ENCODE measurements around the gene MTA2. TPM values are rescaled to one million over a fixed set of nuclear protein-coding genes. Genes with fewer than 3 reads are reported as not detected.
"Not testable (repeated sequence)": the region's sequence is repeated elsewhere in the genome, so short reads cannot be mapped to it uniquely, and the experiment has no call there.

The MTA2 gene
- polyA plus RNA-seq, 2 of the 4 experiments (the other 2 are of a cell fraction), result 21.8 to 85.0 TPM

- TF ChIP-seq SMC3 (IDR thresholded peaks at IDR 0.05) (peak; percentile 93), NPAS2 (CRISPR knock-in tag; IDR thresholded peaks at IDR 0.05; ENCODE audit: borderline replicate concordance) (no peak), HMGXB4 (CRISPR knock-in tag; IDR thresholded peaks at IDR 0.05; ENCODE audit: borderline replicate concordance) (no peak), RARB (CRISPR knock-in tag; IDR thresholded peaks at IDR 0.05) (no peak), KDM1A (IDR thresholded peaks at IDR 0.05; ENCODE audit: low read depth) (no peak), KDM5A (IDR thresholded peaks at IDR 0.05) (no peak), HOXB13 (CRISPR knock-in tag; IDR thresholded peaks at IDR 0.05; ENCODE audit: low read depth) (no peak), FOSB (CRISPR knock-in tag; IDR thresholded peaks at IDR 0.05) (no peak), EHMT2 (IDR thresholded peaks at IDR 0.05; ENCODE audit: low read depth) (no peak), ZC3H11A (IDR thresholded peaks at IDR 0.05) (no peak), TFCP2L1 (CRISPR knock-in tag; IDR thresholded peaks at IDR 0.05) (no peak), ZFP36 (IDR thresholded peaks at IDR 0.05; ENCODE audit: borderline replicate concordance, partially characterized antibody) (no peak), HES2 (IDR thresholded peaks at IDR 0.05) (no peak), FOXS1 (CRISPR knock-in tag; IDR thresholded peaks at IDR 0.05) (no peak), EHF (CRISPR knock-in tag; IDR thresholded peaks at IDR 0.05) (no peak), CTCF (IDR thresholded peaks at IDR 0.05) (peak; percentile 89), JUNB (IDR thresholded peaks at IDR 0.05) (no peak), BCL3 (IDR thresholded peaks at IDR 0.05) (no peak), MYC (IDR thresholded peaks at IDR 0.05; ENCODE audit: borderline replicate concordance, low read length) (0 out of 2 replicates have a peak, but pooled peaks have one; percentile 47), FOSL2 (IDR thresholded peaks at IDR 0.05) (0 out of 2 replicates have a peak, but pooled peaks have one; percentile 8), FOSL2 (CRISPR knock-in tag; IDR thresholded peaks at IDR 0.05) (peak; percentile 87), USF2 (IDR thresholded peaks at IDR 0.05) (no peak), RAD21 (conservative IDR thresholded peaks at IDR 0.05 in 1 of 2, IDR thresholded peaks at IDR 0.05 in 1 of 2) (peak; percentile 91 to 93), CHD4 (IDR thresholded peaks at IDR 0.05; ENCODE audit: borderline replicate concordance) (no peak)
Observed at GRCh38 chr11:62560566-62561103, 41.0 kb downstream of the MTA2 start (continued).

GRCh38 chr11:62559626-62560025 lies 42.0 kb downstream of the MTA2 start:
- H3K4me1 ChIP-seq, result peaks cover 94% of the 10 kb centered on the region
- ChIA-PET CTCF (interaction anchor here (0.8 to 12.6 kb wide), 21 partner anchors 9 to 178 kb away, joined by 3 to 296 read pairs (median 8); partner anchors contain the start of genes AHNAK, EEF1G, SCGB1A1 and TUT1), POLR2A (interaction anchor here (1.1 to 1.6 kb wide), 4 partner anchors 14 to 165 kb away, joined by 3 to 4 read pairs (median 3); partner anchors contain the start of gene EEF1G)
- not testable (repeated sequence) for ATAC-seq; DNase-seq (ENCODE audit: low read depth in 1 of 2, low spot score in 1 of 2); H3K9me3 ChIP-seq; FAIRE-seq; H3K4me3 ChIP-seq
- peak overlapping the region; percentile 46; the same call in 2 of the 3 replicates for H3K4me2 ChIP-seq
- 75% methylated on average over 5 of the region's 5 CpGs for WGBS (ENCODE audit: missing lambda C conversion rate)
- peak overlapping the region; percentile 27 to 94; a peak in 4 of 6 replicates for H3K27ac ChIP-seq
